IMR-90 (cell line): ENCODE results near the gene PLA2G4E. TPM values are rescaled to one million over a fixed set of nuclear protein-coding genes. Genes with fewer than 3 reads are reported as not detected.

Experiments
- ATAC-seq: fragments of 200-7000 bp; cut with Tn5 transposase; 2 replicates; pipeline ENCODE4 v1.9.1; 2020; ENCODE audit warnings: low read depth, mild to moderate bottlenecking, moderate library complexity
- BruUV-seq: library from RNA; stranded (reverse); fragments of 400-500 nt; replicated peaks from 2 replicates; lab custom pipeline; 2021; lab: Mats Ljungman, UMichigan
- CTCF ChIA-PET: fragments of 300-600 bp; formaldehyde crosslinking; extraction: SDS; loops from one replicate; lab custom pipeline; 2021; ENCODE audit warnings: antibody characterized with exemption; lab: Yijun Ruan, JAX
- POLR2A ChIA-PET: fragments of 300-600 bp; sonication (Branson Sonifier 250); formaldehyde crosslinking; loops from one replicate; lab custom pipeline; 2022; ENCODE audit warnings: antibody characterized with exemption; ENCODE audit not compliant: unreplicated experiment; lab: Charles Lee
- DNase-seq: peaks from one replicate; pipeline ENCODE4 v3.0.0; 2013
- H2AFZ ChIP-seq: replicated peaks from 2 replicates; pipeline ENCODE3; 2013; ENCODE audit warnings: low read length, mild to moderate bottlenecking; ENCODE audit not compliant: poor library complexity
- H2AK5ac ChIP-seq: 2 replicates; pipeline ENCODE4 v1.6.1; 2013; ENCODE audit warnings: low read depth, low read length, inconsistent platforms
- H2AK9ac ChIP-seq: replicated peaks from 2 replicates; pipeline ENCODE3; 2013; ENCODE audit warnings: mild to moderate bottlenecking, low read depth, low read length, moderate library complexity; ENCODE audit not compliant: poor library complexity
- H2BK120ac ChIP-seq: 2 replicates; pipeline ENCODE4 v1.6.1; 2013; ENCODE audit warnings: low read depth, low read length, inconsistent platforms
- H2BK15ac ChIP-seq: 3 replicates; pipeline ENCODE4 v1.6.1; 2013; ENCODE audit warnings: low read depth, low read length, inconsistent platforms
- H2BK20ac ChIP-seq: 2 replicates; pipeline ENCODE4 v1.6.1; 2013; ENCODE audit warnings: low read depth, mild to moderate bottlenecking, inconsistent platforms, low read length, moderate library complexity
- H2BK5ac ChIP-seq: 2 replicates; pipeline ENCODE4 v1.6.1; 2013; ENCODE audit warnings: mild to moderate bottlenecking, low read depth, low read length, inconsistent platforms; ENCODE audit not compliant: poor library complexity, severe bottlenecking
- H3K14ac ChIP-seq: replicated peaks from 2 replicates; pipeline ENCODE4 v1.6.1; 2013; ENCODE audit warnings: low read depth, low read length, inconsistent platforms
- H3K18ac ChIP-seq: 2 replicates; pipeline ENCODE4 v1.6.1; 2013; ENCODE audit warnings: low read depth, low read length, control low read depth
- H3K23ac ChIP-seq: 2 replicates; pipeline ENCODE4 v1.6.1; 2013; ENCODE audit warnings: low read depth, low read length, inconsistent platforms
- H3K27ac ChIP-seq: 2 replicates; pipeline ENCODE4 v1.5.1; 2013; ENCODE audit warnings: mild to moderate bottlenecking, control low read depth, low read length; ENCODE audit not compliant: insufficient read depth
- H3K27me3 ChIP-seq: 2 replicates; pipeline ENCODE4 v1.6.1; 2013; ENCODE audit warnings: low read length; ENCODE audit not compliant: control insufficient read depth, insufficient read depth
- H3K36me3 ChIP-seq: 2 replicates; pipeline ENCODE4 v1.6.1; 2013; ENCODE audit warnings: low read length, mixed read lengths; ENCODE audit not compliant: control insufficient read depth, insufficient read depth
- H3K4ac ChIP-seq: 2 replicates; pipeline ENCODE4 v1.6.1; 2013; ENCODE audit warnings: low read depth, low read length, inconsistent platforms
- H3K4me1 ChIP-seq: 2 replicates; pipeline ENCODE4 v1.6.1; 2013; ENCODE audit warnings: low read length, mixed read lengths; ENCODE audit not compliant: control insufficient read depth, insufficient read depth
- H3K4me2 ChIP-seq: 2 replicates; pipeline ENCODE4 v1.6.1; 2013; ENCODE audit warnings: low read depth, mild to moderate bottlenecking, control low read depth, low read length, moderate library complexity
- H3K4me3 ChIP-seq: 2 replicates; pipeline ENCODE4 v1.5.1; 2013; ENCODE audit warnings: low read depth, mild to moderate bottlenecking, control low read depth, low read length, moderate library complexity; ENCODE audit not compliant: insufficient read depth
- H3K56ac ChIP-seq: 2 replicates; pipeline ENCODE4 v1.6.1; 2013; ENCODE audit warnings: low read length, inconsistent platforms; ENCODE audit not compliant: insufficient read depth; ENCODE audit errors: extremely low read depth
- H3K79me1 ChIP-seq, 2 experiments: 2 replicates each; pipeline ENCODE4 v1.6.1; 2013; ENCODE audit warnings: low read length in 2 of 2, inconsistent platforms in 1 of 2, low read depth in 1 of 2
- H3K9ac ChIP-seq: 2 replicates; pipeline ENCODE4 v1.6.1; 2013; ENCODE audit warnings: low read depth, low read length, control low read depth
- H3K9me1 ChIP-seq: 2 replicates; pipeline ENCODE4 v1.6.1; 2013; ENCODE audit warnings: low read length, inconsistent platforms; ENCODE audit not compliant: insufficient read depth
- H3K9me3 ChIP-seq: 2 replicates; pipeline ENCODE4 v1.6.1; 2013; ENCODE audit warnings: low read length; ENCODE audit not compliant: control insufficient read depth, insufficient read depth
- H4K20me1 ChIP-seq: 2 replicates; pipeline ENCODE4 v1.6.1; 2013; ENCODE audit warnings: low read length, inconsistent platforms; ENCODE audit not compliant: insufficient read depth
- H4K5ac ChIP-seq: 2 replicates; pipeline ENCODE4 v1.6.1; 2013; ENCODE audit warnings: mild to moderate bottlenecking, low read depth, low read length, control low read depth
- H4K8ac ChIP-seq, 2 experiments: 2 replicates each; pipeline ENCODE4 v1.6.1; 2013; ENCODE audit warnings: low read depth in 2 of 2, low read length in 2 of 2, control low read depth in 1 of 2, inconsistent platforms in 1 of 2
- H4K91ac ChIP-seq: 2 replicates; pipeline ENCODE4 v1.6.1; 2013; ENCODE audit warnings: low read depth, low read length, inconsistent platforms; ENCODE audit not compliant: insufficient read depth
- CEBPB ChIP-seq: IDR thresholded peaks from 2 replicates; pipeline ENCODE4 v1.6.1; 2012; ENCODE audit warnings: low read depth, low read length, improper control_type of control experiment
- CHD1 ChIP-seq: IDR thresholded peaks from 2 replicates; pipeline ENCODE4 v1.6.1; 2012; ENCODE audit warnings: low read depth, low read length, improper control_type of control experiment
- FOS ChIP-seq: fragments of 150-350 bp; IDR thresholded peaks from 2 replicates; pipeline ENCODE4 v1.6.1; 2016; ENCODE audit warnings: low read depth, low read length
- MAFK ChIP-seq: IDR thresholded peaks from 2 replicates; pipeline ENCODE4 v1.6.1; 2012; ENCODE audit warnings: low read depth, low read length, improper control_type of control experiment
- MAZ ChIP-seq: IDR thresholded peaks from 2 replicates; pipeline ENCODE4 v1.6.1; 2012; ENCODE audit warnings: low read depth, mild to moderate bottlenecking, low read length, improper control_type of control experiment, moderate library complexity, borderline replicate concordance
- MXI1 ChIP-seq: IDR thresholded peaks from 2 replicates; pipeline ENCODE4 v1.6.1; 2012; ENCODE audit warnings: low read depth, mild to moderate bottlenecking, low read length, moderate library complexity, borderline replicate concordance
- NFE2L2 ChIP-seq: fragments of 150-350 bp; IDR thresholded peaks from 2 replicates; pipeline ENCODE4 v1.6.1; 2016; ENCODE audit warnings: low read depth, mild to moderate bottlenecking, low read length
- POLR2A ChIP-seq: IDR thresholded peaks from 2 replicates; pipeline ENCODE4 v1.6.1; 2012; ENCODE audit warnings: mild to moderate bottlenecking, low read depth, low read length
- RAD21 ChIP-seq: IDR thresholded peaks from 2 replicates; pipeline ENCODE4 v1.6.1; 2012; ENCODE audit warnings: low read length, improper control_type of control experiment
- RCOR1 ChIP-seq: IDR thresholded peaks from 2 replicates; pipeline ENCODE4 v1.6.1; 2012; ENCODE audit warnings: mild to moderate bottlenecking, low read length, improper control_type of control experiment; ENCODE audit not compliant: insufficient replicate concordance
- RFX5 ChIP-seq: IDR thresholded peaks from 2 replicates; pipeline ENCODE4 v1.8.0; 2012; ENCODE audit warnings: low read depth, mild to moderate bottlenecking, low read length, moderate library complexity
- SMC3 ChIP-seq: fragments of 150-350 bp; IDR thresholded peaks from 2 replicates; pipeline ENCODE4 v1.6.1; 2016; ENCODE audit warnings: low read depth, mild to moderate bottlenecking, antibody characterized with exemption, low read length, moderate library complexity
- WGBS, 2 experiments: methylation state at CpG; one replicate each; pipeline versions ENCODE4 v1.1.5 to v1.1.7; 2013; ENCODE audit warnings: missing lambda C conversion rate in 2 of 2; ENCODE audit not compliant: insufficient read length in 1 of 2; ENCODE audit errors: extremely low coverage in 2 of 2; 5-methylcytosine and 5-hydroxymethylcytosine counted together
- dilution Hi-C: fragments of 300-500 bp; cut with HindIII; formaldehyde crosslinking; loops from one replicate; pipeline ENCODE4 v1.14.3; 2018; ENCODE audit warnings: low sequenced_read_pairs; ENCODE audit not compliant: unreplicated experiment
- in situ Hi-C: fragments of 300-500 bp; cut with MboI; formaldehyde crosslinking; loops from 3 replicates; pipeline ENCODE4 v1.14.3; 2019; ENCODE audit warnings: low sequenced_read_pairs, inconsistent platforms, mixed read lengths
- intact Hi-C: fragments of 100-400 bp; cut with micrococcal nuclease; formaldehyde crosslinking; loops from 2 replicates; pipeline ENCODE4 v1.10.0; 2022
- polyA plus RNA-seq, 3 experiments: library from polyadenylated mRNA; depleted of rRNA; stranded (reverse); fragments of >200 nt; gene quantifications; 2 replicates each; pipeline ENCODE4 v1.2.3, GENCODE V29; 2012; ENCODE audit warnings: low replicate concordance in 1 of 3
- total RNA-seq: library from RNA; depleted of rRNA; stranded (reverse); fragments of >200 nt; gene quantifications from 2 replicates; pipeline ENCODE4 v1.2.3, GENCODE V29; 2012
- TF ChIP-seq, protein P1 (sequence below): fragments of 150-350 bp; IDR thresholded peaks from 2 replicates; pipeline ENCODE4 v1.6.1; 2017; ENCODE audit warnings: mild to moderate bottlenecking, antibody characterized with exemption, low read length, low read depth
- TF ChIP-seq, protein P2 (sequence below): conservative IDR thresholded peaks from 2 replicates; pipeline ENCODE4 v1.5.1; 2012; ENCODE audit warnings: mild to moderate bottlenecking, low read depth, low read length, improper control_type of control experiment

The PLA2G4E gene
- total and polyA plus RNA-seq, 2 of the 4 experiments (the other 2 are of a cell fraction), result not detected

DNA sequence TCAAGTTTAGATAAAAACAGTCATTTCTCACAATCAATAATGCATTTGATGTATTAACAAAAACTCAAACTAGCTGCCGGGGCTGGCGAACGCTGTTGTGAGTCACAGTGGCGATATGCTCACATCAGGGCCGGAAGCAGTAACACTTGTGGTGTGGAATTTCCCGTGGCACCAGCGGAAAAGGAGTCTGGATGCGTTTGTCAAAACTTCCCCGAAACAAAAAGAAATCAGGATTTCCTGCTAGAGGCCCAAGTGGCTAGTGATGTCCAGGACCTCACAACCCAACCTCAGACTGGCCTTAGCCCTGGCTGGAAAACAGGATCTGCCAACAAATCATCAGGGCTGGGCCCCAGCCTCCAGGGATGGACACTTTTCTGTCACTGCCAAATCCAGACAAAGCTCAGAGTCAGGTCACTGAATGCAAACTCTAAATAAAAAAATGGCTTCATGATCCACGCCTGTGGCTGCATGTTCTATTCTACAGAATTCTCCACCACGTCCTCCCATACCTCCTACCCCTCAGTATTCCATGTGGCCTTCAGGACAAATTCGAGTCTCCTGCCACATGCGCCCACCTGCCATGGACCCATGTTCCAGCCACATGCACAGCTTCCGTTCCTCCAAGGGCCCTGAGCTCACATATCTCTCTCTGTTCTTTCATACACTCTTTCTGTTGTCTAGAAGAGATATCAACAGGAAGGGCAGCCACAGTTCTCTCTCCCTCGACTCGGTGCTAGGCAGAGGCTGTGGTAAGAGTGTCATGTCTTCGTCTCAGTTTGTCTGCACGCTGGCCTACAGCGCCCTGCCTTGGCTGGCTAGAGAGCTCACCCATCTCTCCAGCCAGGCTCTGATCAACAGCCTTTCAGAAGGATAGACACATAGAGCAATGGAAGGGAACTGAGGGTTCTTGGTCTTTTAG, 83.9 kb downstream of the PLA2G4E start:
- no peak overlapping the region for H3K56ac ChIP-seq
- H3K4ac ChIP-seq, result peak overlapping the region; percentile 67
- H3K9me1 ChIP-seq, result peaks cover 38% of the 10 kb centered on the region
- dilution Hi-C loops (no loop called here), intact Hi-C loops (no loop called here), in situ Hi-C loops (no loop called here)
- TF ChIP-seq RAD21 (no peak), POLR2A (no peak), FOS (no peak), MAZ (no peak), MXI1 (no peak), CEBPB (no peak), CHD1 (no peak), RCOR1 (no peak), MAFK (no peak), RFX5 (no peak), NFE2L2 (no peak), SMC3 (no peak)
- TF ChIP-seq, protein P1, sequence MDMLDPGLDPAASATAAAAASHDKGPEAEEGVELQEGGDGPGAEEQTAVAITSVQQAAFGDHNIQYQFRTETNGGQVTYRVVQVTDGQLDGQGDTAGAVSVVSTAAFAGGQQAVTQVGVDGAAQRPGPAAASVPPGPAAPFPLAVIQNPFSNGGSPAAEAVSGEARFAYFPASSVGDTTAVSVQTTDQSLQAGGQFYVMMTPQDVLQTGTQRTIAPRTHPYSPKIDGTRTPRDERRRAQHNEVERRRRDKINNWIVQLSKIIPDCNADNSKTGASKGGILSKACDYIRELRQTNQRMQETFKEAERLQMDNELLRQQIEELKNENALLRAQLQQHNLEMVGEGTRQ, result no peak
- TF ChIP-seq, protein P2, sequence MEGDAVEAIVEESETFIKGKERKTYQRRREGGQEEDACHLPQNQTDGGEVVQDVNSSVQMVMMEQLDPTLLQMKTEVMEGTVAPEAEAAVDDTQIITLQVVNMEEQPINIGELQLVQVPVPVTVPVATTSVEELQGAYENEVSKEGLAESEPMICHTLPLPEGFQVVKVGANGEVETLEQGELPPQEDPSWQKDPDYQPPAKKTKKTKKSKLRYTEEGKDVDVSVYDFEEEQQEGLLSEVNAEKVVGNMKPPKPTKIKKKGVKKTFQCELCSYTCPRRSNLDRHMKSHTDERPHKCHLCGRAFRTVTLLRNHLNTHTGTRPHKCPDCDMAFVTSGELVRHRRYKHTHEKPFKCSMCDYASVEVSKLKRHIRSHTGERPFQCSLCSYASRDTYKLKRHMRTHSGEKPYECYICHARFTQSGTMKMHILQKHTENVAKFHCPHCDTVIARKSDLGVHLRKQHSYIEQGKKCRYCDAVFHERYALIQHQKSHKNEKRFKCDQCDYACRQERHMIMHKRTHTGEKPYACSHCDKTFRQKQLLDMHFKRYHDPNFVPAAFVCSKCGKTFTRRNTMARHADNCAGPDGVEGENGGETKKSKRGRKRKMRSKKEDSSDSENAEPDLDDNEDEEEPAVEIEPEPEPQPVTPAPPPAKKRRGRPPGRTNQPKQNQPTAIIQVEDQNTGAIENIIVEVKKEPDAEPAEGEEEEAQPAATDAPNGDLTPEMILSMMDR, result no peak
- ChIA-PET CTCF (interaction anchor here (1.0 kb wide), 1 partner anchor 16 kb away, joined by 3 read pairs; no protein-coding TSS in a partner anchor), POLR2A (interaction anchor here (0.6 kb wide), 1 partner anchor 509 kb away, joined by 4 read pairs; no protein-coding TSS in a partner anchor)
- peak overlapping the region; percentile 58; the same call in 1 of the 3 replicates for H2BK15ac ChIP-seq
- H2BK5ac ChIP-seq, result no peak overlapping the region
- H2AK9ac ChIP-seq, result peak overlapping the region; percentile 6
- H3K9me3 ChIP-seq, result no peaks in the 10 kb centered on the region
- no peaks in the 10 kb centered on the region for H3K27me3 ChIP-seq
- ATAC-seq (no peak), DNase-seq (peak; percentile 55)
- H2BK20ac ChIP-seq, result no peak overlapping the region
- WGBS, 2 experiments, result 88% methylated on average over 9 of the region's 19 CpGs; no CpG with 5 or more reads in 1 of the 2 experiments
- H3K9ac ChIP-seq, result no peak overlapping the region
- H3K27ac ChIP-seq, result no peak overlapping the region
- H3K79me1 ChIP-seq, result peaks cover 45 to 89% of the 10 kb centered on the region in 2 experiments
- H3K23ac ChIP-seq, result 0 out of 2 replicates have a peak overlapping the region, but pooled peaks have one; percentile 42
- no peaks in the 10 kb centered on the region for H4K20me1 ChIP-seq
- no TSS peak for BruUV-seq
- H2BK120ac ChIP-seq, result peak overlapping the region; percentile 58; the same call in 1 of the 2 replicates
- H3K36me3 ChIP-seq, result peaks cover 1% of the 10 kb centered on the region; the same call in 1 of the 2 replicates
- H3K14ac ChIP-seq, result peak overlapping the region; percentile 59; the same call in 1 of the 2 replicates
- no peak overlapping the region for H4K5ac ChIP-seq
- H2AK5ac ChIP-seq, result peak overlapping the region; percentile 55; the same call in 1 of the 2 replicates
- H4K8ac ChIP-seq, result peak overlapping the region in 1 of 2 experiments; percentile 22; a peak in 1 of 4 replicates
- H3K18ac ChIP-seq, result no peak overlapping the region
- no peak overlapping the region for H3K4me2 ChIP-seq
- H4K91ac ChIP-seq, result 0 out of 2 replicates have a peak overlapping the region, but pooled peaks have one; percentile 17
- peaks cover 22% of the 10 kb centered on the region for H3K4me1 ChIP-seq
- H3K4me3 ChIP-seq, result no peak overlapping the region
- no peak overlapping the region for H2AFZ ChIP-seq
